A204.1 (cell line): ENCODE measurements around the gene LRFN2.

Source experiments
- FAIRE-seq: peaks from 2 replicates; lab custom pipeline; 2012; peaks lifted over from hg19 to GRCh38; lab: Jason Lieb, UNC

Gene LRFN2

GRCh38 chr6:40398810-40399477 is 188.2 kb downstream of the LRFN2 start:
- no peak for FAIRE-seq

- FAIRE-seq, result no peak
Measured at GRCh38 chr6:40398034-40398691, 189.0 kb downstream of the LRFN2 start.

DNA sequence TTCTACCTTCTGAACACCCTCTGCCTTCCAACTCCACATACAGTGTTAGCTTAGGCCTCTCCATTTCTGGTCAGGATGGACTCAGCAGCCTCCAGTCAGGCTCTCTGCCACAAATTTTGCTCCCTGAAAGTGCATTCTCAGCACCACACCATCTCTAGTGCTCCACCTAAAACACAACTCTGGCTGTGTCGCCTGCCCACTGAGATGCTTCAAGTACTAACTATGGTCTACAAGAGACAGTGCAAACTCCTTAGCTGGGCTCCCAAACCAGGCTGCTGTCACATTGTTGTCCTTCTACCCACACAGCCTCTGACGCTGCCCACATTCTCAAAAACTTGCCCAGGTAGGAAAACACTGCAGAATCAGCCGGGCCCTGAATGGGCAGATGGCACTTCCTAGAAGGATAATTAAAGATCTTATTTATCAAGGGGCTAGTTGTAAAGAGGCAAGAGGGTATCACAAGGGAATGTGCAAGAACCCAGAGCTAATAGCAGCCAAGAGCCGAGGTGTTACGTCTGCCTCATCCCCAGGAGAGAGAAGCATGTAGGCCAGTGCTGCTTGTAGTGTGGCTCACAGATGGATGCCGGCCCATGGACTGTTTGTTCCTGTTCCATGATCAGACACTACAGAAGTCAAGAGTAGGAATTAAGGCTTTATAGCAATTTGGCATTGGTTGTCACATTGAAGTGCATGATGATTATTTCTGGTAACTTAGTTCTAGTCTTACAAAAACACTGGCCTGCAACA is 189.7 kb downstream of the LRFN2 start:
- no peak for FAIRE-seq

DNA sequence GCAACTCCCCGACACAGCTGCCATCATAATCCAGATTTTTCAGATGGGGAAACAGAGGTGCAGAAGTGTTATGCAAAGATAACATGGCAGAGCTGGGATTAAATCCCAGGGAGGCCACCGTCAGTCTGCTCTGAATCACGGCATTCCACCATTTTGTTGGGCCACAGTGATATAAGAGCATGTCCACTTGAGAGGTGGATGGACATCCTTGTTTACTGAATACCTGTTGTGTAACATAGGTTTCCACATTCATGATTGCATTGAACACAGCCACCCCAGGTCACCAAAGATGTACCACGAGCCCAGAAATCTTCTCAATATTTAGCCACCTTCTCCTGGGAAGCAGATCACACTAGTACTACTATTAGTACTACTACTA is 191.5 kb downstream of the LRFN2 start:
- no peak for FAIRE-seq

- FAIRE-seq, result no peak
Measured at GRCh38 chr6:40395066-40395697, 192.0 kb downstream of the LRFN2 start.

GRCh38 chr6:40394381-40394780 is 192.8 kb downstream of the LRFN2 start:
- no peak for FAIRE-seq

DNA sequence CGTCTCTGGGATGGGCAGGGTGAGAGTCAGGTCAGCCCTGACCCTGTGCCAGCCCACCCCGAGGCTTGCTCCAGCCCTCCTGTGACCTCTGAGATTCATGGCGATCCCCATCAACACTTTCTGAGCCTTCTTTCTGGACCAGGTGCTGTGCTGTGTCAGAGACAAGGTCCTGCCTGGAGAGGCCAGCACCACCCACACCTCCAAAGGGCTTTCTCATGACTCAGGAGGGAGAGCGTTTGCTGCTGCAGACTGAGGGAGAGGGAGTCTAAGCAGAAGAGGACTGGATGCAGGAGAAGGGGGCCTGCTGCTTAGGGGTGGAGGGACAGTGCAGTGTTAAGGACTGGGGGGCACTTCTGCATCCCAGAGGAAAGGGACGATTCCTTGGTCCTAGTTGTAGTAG is 193.5 kb downstream of the LRFN2 start:
- FAIRE-seq, result no peak

GRCh38 chr6:40392589-40392988 is 194.6 kb downstream of the LRFN2 start:
- FAIRE-seq, result no peak

DNA sequence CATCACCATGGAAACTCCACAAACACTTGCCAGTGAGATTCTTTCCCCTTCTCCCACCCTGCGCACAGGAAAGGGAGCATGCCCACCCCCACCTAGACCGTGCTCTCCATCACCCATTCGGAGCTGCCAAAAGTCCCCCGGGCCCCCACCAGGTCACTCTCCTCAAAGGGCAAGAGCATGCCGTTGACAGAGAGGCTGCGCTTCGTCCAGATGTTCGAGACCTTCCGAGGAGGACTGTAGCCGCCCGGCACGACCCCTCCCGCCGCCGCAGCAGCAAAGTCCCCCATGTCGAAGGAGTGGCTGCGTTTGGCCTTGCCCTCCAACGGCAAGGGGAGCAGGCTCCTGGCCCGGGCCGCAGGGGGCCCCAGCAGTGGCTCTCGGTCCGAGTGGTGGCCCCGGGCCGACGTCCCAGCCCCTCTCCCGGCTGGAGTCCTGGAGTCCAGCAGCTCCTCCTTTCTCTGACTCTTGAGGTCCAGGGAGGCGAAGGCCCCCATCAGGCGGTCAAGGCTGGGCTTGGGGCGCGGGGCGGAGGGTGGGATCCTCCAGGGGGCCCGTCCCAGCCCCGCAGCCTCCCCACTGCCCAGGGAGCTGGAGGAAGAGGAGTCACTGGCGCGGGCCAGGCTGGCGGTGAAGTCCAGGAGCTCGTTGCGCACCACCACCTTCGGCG is 195.2 kb downstream of the LRFN2 start:
- FAIRE-seq, result no peak

DNA sequence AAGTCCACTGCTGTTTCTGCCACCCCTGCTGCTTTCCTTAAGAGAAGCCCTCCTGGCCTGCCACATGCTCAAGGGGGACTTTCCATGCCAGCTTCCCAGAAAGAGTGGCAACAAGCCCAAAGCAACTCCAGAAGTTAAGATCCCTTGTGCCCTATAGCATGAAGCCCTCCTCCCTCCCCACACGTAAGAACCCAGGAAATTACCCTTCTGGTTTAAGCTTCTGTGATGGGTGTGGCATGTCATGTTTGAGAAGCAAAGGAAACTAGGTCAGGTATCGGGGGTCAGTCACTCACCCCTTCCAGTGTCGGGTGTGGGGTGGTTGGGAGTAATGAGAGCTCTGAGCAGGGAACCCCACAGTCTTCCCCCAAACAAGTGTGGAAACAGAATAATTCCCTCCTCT is 196.1 kb downstream of the LRFN2 start:
- no peak for FAIRE-seq

- no peak for FAIRE-seq
Measured at GRCh38 chr6:40390144-40390800, 196.9 kb downstream of the LRFN2 start.

- no peak for FAIRE-seq
Measured at GRCh38 chr6:40389254-40389653, 197.9 kb downstream of the LRFN2 start.

GRCh38 chr6:40387871-40388264 is 199.3 kb downstream of the LRFN2 start:
- no peak for FAIRE-seq

DNA sequence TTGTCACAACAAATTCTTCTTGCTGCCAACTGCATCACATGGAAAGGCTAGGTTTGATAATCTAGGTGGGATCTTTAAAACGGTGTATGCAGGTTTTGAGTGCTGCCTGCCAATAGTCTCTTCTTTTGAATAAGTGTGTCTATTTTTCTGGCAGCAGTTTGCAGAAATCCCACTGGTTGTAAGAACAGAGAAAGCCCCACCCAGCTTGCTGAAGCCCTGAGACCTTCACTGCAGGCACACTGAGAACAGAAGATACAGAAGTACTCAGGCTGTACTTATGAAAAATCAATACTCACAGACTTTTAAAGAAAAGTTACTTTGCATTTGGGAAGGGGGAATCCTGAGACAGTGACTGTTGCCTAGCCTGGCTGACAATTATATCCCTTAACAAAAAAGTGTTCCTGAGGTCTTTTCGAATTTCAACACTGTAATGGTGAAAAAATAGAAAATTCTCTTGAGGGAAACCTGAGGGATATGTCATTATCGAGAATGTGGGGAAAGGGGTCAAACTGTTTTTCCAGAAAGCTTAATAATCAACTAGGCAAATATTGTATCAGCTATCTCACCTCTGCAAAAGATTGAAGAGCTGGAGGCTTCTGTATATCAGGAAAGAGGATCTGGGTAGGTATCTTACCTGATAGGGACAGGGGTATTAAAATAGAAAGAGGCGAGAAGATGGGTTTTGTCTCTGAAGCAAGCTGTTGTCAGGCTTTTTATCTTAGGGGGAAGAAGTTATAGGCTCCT is 199.9 kb downstream of the LRFN2 start:
- FAIRE-seq, result no peak

DNA sequence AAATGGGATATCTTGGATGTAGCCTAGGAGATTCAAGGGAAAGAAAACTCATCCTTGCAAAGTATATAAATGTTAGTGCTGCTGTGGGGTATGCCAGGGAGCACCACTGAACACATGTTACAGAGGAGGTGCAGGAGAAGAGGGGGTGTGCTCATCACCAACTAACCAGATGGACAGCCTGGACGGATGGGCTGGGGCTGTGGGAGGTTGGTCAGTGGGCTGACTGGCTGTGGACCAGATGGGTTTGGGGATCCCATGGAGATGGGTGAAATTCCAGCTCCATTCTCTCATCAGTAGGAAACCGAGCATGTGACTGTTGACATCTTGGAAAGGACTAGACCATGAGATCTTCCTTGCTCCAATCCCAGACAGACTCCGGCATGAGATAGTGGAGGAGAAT is 201.0 kb downstream of the LRFN2 start:
- FAIRE-seq, result no peak

DNA sequence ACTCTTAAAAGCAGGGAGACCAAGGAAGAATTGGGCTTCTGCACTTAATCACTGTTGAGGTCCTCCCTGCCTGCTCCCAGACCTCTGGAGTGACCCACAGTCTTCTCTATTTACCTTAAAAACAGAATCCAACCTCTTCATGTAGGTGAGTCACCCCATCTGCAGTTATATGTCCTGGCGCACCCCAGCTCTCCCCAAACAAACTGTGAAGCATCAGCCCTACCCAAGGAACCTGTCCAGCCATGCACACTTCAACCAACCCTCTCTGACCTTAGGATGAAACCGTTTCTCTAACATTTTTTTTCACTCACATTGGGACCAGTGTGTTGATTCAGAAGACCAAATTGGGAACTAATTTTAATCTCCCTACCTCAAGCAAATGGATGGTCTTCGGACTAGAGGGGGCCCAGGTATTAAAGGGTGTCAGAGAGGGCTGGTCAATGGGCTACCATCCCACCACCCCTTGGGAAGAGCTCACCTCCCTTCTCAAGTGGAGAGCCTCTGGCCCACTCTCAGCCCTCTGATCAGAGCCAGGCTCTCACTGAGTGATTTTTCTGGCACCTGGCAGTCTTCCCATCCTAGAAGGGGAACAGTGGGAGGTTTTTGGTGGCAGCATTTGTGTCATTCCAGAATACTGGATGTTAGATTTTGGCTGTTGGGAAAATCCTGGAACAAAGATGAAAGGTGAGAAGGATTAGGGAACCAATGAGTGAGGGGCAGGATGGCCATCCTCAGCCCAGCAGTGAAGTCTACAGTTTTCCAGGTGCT is 203.6 kb downstream of the LRFN2 start:
- FAIRE-seq, result no peak

- no peak for FAIRE-seq
Measured at GRCh38 chr6:40380271-40380670, 206.9 kb downstream of the LRFN2 start.

DNA sequence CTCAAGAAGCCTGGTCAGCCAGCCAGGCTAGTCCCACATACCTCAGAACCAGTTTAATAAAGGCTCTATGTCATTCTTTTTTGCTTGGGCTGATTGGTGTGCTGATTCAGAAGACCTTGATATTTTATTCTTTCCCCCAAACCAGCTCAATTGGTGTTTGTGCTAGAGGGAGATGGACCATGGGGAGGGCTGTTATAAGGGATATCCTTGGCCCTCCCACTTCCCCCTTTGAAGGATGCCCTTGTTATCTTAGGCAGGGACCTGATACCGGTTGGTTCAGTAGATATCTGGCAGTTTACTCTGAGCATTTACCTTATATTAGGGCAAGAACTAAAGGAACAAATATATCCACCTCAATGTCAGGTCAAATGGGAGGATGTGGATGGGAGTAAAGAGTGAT is 207.4 kb downstream of the LRFN2 start:
- no peak for FAIRE-seq

DNA sequence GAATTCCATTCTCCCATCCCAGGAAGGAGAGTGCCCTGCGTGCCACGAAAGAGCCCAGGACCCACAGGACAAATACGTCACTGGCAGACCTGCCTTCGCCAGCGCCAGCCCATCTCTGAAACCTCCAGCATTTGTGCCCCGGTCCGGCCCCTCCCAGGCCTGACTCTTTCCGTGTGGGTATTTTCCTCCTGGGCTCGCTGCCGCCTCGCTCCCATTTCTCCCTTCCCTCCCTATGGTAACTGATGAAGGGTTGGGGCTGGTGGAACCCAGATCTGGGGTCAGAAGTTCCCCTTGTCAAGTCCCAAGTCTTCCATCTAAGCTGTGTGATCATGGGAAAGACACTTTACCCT is 208.5 kb downstream of the LRFN2 start:
- FAIRE-seq, result no peak

DNA sequence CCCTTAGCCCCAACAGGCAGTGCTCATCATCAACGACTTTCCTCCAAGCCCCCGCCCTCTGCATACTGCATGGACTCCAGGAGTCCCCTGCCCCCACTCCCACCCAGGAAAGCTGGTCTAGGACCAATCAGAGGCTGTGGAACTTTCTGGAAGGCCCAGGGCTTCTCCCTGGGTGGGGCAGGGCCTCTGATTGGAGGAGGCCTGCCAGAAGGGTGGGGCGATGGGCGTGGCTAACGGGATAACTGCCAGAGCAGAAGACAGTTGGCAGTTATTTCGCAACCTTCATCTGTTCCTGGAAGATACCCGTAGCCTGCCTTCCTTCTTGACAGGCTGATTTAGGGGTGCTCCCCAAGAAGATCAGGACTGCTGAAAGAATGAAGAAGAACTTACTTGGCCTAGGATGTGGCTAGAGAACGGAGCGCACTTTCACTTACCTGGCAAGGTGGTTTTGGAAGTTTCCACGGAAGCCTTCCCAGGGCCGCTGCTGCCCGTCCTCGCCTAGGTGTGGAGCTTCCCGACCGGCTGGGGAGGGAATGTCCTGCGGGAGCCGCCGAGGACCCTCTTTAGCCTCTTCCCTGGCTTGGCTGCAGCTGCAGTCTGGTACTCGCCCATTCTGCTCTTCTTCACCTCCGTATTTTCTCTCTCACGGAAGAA is 209.0 kb downstream of the LRFN2 start:
- FAIRE-seq, result no peak
